H54 (cell line): ENCODE data around the gene PTAR1.
"Not testable (repeated sequence)": the region's sequence is repeated elsewhere in the genome, so short reads cannot be mapped to it uniquely, and the experiment has no call there.

ENCODE experiments used
- DNase-seq: peaks from one replicate; pipeline ENCODE4 v3.0.0; 2011; ENCODE audit warnings: low spot score, mixed read lengths; ENCODE audit not compliant: insufficient read length
- FAIRE-seq: peaks from 3 replicates; lab custom pipeline; 2011; peaks lifted over from hg19 to GRCh38; lab: Jason Lieb, UNC
- POLR2A ChIP-seq: IDR thresholded peaks from 2 replicates; pipeline ENCODE4 v1.6.1; 2011; ENCODE audit warnings: low read depth, mild to moderate bottlenecking, low read length

The PTAR1 gene

DNA sequence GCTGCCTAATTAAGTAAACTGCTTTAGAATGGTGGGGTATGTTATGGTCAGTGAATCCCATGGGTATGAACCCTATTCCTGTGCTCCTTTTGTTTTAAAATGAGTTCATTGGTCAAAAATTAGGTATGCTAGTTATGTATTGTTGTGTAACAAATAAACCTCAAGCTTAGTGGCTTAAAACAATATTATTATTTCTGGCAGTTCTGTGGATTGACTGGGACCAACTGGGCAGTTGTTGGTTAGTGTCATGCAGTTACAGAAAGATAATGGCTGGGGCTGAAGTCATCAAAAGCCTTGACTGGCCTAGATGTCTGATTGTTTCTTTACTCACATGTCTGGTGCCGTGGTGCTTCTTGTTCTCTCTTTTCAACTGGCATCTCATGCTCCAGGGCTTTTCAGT lies 8.9 kb upstream of the PTAR1 start:
- FAIRE-seq, result no peak
- no peak for DNase-seq
- TF ChIP-seq POLR2A, result no peak

DNA sequence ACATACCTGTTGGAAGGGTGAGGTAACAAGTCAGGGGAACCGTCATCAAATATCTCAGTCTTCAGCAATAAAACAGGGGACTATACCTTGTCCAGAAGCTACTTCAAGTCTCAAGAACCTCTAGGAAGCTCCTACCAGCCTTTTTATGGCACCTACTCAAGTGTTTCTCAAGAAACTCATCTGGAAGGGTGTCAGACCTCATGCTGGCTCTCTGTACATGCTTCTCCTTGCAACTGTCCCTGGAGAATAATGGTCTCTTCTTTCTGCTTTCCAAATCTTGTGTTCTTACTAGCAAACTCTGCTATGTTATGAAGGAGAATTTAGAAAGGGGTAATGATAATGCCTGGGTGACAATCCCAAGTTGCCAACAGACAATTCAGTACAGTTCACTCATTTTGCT lies 8.3 kb upstream of the PTAR1 start:
- no peak for FAIRE-seq

DNA sequence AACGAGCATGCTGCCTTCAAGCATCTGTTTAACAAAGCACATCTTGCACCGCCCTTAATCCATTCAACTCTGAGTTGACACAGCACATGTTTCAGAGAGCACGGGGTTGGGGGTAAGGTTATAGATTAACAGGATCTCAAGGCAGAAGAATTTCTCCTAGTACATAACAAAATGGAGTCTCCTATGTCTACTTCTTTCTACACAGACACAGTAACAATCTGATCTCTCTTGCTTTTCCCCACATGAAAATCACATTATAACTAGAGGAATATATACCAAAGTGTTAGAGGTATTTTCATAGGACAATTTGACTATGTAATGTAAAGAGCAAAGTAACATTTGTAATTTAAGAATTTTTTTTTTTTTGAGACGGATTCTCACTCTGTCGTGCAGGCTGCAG lies 4.1 kb upstream of the PTAR1 start:
- not testable (repeated sequence) for FAIRE-seq, DNase-seq

More for the DNA sequence above, 8.3 kb upstream of the PTAR1 start:
- TF ChIP-seq POLR2A, result no peak
- no peak for DNase-seq

DNA sequence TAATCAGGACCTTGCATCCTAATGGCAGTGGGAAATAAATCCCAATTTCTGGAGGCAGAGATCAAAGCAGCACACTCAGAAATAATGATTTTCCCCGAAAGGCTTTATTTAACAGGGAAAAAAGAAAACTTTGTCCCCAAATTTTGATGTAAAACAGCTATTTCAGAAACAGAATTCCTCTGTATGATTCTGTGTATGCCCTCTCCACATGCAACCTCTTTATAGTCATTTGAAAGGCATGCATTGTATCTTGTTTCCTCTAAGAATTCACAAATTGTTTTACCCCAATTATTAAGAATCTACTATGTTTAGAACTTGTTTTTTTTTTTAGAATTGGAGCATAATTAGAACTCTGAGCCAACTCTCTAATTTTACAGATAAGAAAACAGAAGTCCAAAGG lies 2.7 kb upstream of the PTAR1 start:
- no peak for FAIRE-seq
- no peak for DNase-seq
- TF ChIP-seq POLR2A, result no peak

DNA sequence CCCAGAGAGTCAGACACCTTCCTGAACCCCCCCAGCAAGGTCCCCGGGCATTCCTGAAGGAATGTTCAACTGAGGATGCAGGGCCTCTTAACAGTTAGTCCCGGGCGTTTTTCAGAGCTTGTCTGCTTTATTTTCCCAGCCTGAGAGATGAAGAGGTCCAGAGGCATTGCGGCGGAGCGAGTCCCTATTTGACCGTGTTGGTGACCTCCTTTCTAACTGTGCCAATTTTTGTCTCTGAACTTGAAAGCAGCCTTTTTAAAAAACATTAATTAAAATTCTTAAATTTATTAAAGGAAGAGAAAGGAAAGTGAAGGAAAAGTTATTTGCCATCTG lies 433 bp upstream of the PTAR1 start:
- TF ChIP-seq POLR2A, result no peak
- DNase-seq (no peak), FAIRE-seq (no peak)

DNA sequence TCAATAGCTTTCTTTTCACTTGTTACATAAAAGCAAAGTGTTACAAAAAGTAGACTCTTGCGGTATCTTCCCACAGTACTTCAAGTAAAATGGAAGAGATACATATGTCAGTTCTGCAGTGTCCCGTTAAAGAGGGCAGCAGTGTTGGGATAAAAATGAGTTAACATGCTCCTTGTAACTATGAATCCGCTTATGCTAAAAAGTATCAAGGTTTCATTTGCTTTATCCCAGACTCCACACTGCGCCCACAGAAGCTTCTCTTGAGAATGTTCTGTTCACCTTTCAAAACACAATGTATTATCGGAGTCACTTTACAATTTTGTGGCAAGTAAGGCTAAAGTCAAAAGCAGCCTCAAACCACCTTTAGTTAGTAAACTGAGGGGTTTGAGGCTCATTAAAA lies 790 bp downstream of the PTAR1 start:
- DNase-seq, result no peak
- peak; percentile 97 for FAIRE-seq
- no peak for TF ChIP-seq POLR2A

DNA sequence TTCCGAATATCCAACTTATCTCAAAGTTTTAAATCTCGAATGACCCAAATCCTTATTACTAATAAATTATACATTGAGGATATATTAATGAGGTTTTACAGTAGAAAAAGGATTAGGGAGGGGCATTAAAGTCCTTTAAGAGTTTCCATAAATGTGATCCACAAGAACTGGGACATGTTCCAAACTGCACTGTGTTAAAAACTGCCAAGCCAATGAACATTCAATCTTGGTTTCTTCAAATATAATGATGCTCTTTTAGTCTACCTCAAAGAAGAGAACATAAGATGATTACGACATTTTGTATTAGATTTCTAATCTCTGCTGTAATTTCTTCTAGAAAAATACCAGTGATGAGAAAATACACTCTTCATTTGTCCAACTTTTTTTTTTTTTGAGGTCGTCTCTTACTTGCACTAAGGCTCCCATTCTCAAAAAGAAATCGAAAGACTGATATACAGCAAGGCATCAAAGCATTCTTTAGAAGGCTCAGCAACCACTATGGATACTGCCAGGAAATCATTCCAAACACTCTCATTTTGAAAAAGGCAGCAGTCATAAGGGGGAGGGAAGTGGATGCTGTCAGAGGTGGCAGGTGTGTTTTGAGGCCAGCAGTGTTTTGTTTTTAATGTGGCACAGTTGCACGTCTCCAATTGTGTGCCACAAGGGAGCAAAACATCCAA lies 1.7 kb downstream of the PTAR1 start:
- peak; percentile 88 for FAIRE-seq
- no peak for DNase-seq

DNA sequence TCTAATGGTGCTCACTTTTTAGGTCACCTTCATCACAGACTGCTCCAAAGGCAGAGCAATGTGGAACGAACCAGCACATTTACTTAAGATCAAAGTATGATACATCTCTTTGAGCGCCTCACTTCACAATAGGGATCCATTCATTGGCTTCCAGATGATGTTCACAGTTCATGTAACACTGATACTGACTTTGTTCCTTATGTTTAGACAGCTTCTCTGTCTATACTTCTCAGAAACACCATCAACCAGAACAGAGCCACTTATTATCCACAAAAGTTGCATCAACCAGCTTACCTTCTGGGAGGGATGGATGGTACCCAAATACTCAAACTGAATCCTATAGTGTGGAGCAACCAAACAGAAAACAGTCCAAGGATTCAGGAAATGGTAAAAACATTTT lies 4.6 kb downstream of the PTAR1 start:
- no peak for TF ChIP-seq POLR2A
- FAIRE-seq, result peak; percentile 90

More for the DNA sequence above, 1.7 kb downstream of the PTAR1 start:
- no peak for TF ChIP-seq POLR2A

DNA sequence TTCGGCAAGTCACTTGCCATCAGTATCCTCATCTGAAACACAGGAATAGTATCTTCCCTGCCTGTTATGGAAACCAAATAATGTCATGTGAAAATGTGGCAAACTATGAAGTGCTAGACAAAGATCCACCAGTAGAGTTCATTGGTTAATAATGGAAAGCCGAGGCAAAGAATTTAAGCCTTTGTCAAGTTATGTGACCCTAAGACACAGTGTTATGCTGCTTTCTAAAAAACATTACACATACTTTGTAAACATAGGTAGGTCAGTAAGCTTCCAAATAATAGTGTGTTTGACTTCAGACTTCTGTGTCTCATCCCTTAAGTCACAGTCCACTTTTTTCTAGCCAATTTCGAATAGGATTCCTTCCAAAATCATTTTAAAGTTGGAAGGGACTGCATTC lies 6.0 kb downstream of the PTAR1 start:
- FAIRE-seq (peak; percentile 90), DNase-seq (no peak)
- TF ChIP-seq POLR2A, result no peak

More for the DNA sequence above, 4.6 kb downstream of the PTAR1 start:
- DNase-seq, result no peak

DNA sequence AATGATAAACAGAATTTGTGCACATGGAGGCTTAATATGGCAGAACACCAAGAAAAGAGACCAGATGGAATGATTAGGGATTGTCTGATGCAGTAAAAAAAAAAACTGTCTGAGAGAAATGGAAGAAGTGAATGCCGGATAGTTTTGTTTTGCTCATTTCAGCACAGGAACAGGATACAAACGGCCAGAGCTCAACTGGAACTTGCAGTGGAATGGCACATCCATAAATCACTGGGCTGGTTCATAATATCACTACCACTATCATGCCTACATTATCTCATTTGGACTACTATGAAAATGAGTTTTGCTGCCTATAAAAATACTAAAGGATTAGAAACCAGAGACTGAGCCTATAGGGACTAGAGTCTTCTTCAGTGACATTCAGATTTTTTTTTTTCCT lies 9.7 kb downstream of the PTAR1 start:
- no peak for FAIRE-seq
- TF ChIP-seq POLR2A, result no peak
- DNase-seq, result no peak

DNA sequence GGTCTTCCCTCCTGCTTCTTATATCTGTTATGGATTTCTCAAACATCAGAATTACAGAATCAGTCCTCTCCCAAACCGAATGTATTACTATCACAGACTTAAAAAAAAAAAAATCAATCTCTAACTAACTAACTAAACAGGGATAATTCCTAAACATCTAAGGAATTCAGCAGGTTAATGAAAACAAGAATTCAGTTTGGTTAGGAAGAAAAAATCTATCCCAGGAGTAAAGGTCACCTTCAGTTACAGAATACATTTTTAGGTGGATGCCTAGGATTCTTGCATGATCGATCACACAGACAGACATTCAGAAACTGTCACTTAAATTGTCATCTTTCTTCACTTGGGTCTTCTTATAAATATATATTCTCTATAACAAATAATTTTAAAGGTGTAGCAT lies 11.5 kb downstream of the PTAR1 start:
- FAIRE-seq (no peak), DNase-seq (no peak)
- TF ChIP-seq POLR2A, result no peak

DNA sequence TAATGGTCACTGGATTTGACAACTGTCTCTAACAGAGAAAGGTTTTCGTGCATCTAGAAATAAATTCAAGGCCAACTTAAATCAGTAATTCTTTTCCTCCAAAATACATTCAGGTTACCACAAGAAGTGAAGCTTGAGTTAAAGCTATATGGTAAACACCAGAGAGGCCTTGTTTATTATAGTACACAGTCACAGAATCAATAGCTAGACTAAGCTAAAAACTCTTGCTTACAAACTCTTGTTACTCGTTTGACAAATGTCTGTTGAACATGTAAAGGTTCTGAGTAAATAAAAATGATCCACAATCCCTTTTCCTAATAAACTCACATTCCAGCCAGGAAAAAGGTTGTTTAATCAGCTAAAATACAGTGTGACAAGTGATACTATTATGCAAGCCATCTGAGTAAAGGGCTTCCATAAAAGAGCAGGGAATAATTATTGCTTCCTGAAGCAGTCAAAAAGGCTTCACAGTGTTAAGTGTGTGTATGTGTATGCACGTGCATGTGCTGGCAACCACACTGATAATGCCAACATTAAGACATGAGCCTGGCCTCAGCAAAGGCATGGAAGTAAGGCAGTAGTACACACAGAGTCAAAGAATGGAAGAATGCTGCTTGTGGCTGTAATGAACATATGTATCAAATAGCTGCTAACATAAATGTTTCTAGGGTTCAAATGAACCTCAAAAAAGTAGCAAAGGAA lies 12.8 kb downstream of the PTAR1 start:
- no peak for TF ChIP-seq POLR2A
- DNase-seq (no peak), FAIRE-seq (peak; percentile 61)

DNA sequence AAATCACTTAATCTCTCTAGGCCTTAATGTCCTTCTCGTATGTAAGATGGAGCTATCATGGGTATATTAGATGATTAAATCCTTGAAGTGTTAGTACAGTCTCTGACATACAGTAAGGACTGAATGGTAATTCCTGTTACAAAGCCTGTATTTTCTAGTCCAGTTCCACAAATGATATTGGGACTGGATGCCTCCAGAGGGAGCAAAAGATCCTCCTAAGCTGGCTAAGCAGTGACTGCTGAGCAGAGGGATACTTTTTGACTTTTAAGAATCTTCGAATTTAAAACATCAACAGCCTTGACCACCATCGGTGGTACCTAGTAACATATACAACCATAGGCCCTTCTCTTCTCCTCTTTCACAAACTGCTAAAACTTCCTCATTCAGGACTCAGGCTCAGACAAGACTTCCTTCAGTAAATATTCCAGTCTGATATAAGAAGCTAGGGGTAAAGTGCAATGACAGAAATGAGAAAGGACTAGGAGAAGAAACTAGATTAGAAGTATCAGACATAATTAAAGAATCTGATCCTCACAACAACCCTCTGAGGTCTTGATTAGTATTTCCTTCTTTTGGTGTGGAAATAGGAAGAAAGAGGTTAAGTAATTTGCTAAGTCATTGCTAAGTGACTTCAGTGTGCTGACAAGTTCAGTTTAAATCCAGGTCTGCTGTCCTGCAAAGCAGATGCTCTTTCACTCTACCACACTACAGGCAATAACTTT lies 13.9 kb downstream of the PTAR1 start:
- FAIRE-seq (no peak), DNase-seq (no peak)
- TF ChIP-seq POLR2A, result no peak

DNA sequence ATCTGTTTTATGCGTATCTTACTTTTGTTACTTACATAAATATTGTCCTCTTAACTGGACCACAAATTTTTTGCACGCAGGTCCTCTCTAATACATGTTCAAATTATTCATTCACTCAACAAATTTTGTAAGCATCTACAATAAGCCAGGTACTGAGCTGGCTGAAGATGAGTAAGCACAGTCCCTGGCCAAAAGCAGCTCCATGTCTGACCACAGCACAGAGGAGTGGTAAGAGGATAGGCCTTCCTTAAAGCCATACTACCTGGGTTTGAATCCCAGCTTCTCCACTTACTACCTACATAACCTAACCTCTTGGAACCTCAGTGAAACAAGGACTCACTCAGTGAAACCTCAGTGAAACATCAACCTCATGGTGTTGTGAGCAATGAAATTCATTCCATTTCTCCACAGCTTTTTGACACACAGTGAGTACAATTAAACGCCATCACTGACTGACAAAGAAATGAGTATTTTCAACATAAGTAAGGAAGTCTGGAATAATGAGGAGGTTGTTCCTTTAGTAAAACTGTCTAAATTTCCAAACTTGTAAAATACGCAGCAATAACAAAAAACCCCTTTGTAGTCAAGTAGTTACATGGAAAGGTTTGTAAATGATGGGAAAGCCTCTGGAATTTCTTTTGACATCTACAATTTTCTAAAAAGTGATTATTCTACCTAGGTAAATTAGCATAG lies 15.0 kb downstream of the PTAR1 start:
- no peak for DNase-seq
- TF ChIP-seq POLR2A, result no peak
- FAIRE-seq, result peak; percentile 96
